Stimulated activated CD8-positive, alpha-beta memory T cell treated with anti-CD3 and anti-CD28 coated beads, Interleukin-4, amount 100 ng/mL, for 4 hours (primary cell): ENCODE data around the gene CACHD1.
"Not testable (repeated sequence)": the region's sequence is repeated elsewhere in the genome, so short reads cannot be mapped to it uniquely, and the experiment has no call there.

Source experiments
- DNase-seq, 2 donors: peaks; one replicate each; pipeline ENCODE4 v3.0.0-alpha.2; 2020; ENCODE audit warnings: low read depth in 2 of 2, low spot score in 1 of 2

CACHD1 gene

DNA sequence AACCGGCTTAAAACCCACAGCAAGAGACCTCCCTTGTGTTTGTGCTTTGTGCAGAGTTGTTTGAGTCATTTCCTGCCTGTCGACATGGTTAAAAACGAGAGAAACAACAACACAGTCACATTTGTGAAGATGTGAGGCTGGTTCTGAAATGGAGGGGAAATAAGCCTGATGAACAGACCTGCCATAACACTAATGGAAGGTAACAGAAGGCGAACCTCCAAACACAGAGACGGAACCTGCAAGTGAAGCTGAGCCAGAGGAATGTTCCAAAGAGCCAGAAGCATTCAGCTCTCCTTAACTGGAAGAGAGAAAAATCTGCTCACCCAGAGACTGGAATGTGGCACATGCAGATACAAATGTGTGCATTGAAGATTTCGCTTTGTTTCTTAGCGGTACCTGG lies 221.7 kb downstream of the CACHD1 start:
- no peak for DNase-seq

DNA sequence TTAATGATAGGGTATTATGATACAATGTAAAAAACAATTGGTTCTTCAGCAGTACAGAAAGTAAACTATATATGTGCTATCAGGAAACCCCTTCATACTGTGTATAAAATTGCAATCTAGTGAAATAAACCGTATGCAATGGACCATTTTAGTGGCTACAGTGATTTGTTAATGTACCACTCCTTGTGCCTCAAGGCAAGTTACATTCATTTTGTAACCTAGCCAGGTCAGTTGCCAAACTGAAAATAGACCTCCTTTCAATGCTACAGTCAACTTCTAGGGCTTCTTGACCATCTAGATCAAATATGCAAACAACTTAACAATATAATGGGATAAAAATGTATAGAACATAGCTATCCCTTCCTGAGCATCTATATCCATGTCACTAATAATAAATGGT lies 223.0 kb downstream of the CACHD1 start:
- DNase-seq: no peak

DNA sequence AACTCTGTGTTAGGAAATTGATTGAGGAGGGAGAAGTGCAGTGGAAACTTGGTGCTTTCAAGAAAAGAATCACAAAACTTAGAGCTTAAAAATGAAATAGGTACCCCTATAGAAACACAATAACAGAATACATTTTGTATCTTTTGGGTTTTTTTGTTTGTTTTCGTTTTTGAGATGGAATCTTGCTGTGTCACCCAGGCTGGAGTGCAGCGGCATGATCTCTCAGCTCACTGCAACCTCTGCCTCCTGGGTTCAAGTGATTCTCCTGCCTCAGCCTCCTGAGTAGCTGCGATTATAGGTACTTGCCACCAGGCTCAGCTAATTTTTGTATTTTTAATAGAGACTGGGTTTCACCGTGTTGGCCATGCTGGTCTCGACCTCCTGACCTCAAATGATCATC lies 223.5 kb downstream of the CACHD1 start:
- no peak for DNase-seq

DNA sequence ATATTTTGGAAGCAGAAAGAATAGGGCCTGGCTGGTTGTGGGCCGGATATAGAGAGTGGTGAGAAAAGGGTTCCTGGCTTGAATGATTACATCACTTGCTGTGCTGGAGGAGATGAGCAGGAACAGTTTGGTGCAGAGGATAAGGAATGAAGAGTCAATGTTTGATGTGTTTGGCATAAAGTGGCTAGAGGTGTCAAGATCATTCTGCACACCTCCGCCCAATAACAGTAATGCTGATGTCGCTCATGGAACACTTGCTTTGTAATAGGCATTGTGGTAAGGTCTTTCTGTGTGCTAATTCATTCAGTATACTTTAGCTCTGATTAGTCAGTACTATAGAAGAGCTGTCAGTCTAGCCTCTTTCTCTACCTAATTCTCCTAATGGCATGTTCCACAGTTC lies 226.9 kb downstream of the CACHD1 start:
- DNase-seq: no peak

DNA sequence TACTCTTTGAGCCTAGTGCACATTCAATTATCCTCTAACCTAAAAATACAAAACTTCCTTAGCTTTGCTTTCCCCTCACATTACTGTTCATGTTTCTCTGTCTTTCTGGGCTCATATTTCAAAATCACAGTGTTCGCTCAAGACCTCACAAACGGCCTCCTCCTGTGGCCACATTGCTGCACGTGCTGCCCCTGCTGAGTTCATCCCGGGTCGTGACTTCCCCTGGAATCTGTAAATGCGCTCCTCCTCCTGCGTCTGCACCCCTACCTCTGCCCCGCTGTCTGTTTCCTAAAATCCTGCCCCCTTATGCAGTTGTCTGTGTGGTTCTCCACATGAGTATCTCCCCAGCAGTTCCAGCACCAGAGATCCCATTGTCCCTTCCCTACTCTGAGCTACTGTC lies 229.4 kb downstream of the CACHD1 start:
- no peak for DNase-seq

DNA sequence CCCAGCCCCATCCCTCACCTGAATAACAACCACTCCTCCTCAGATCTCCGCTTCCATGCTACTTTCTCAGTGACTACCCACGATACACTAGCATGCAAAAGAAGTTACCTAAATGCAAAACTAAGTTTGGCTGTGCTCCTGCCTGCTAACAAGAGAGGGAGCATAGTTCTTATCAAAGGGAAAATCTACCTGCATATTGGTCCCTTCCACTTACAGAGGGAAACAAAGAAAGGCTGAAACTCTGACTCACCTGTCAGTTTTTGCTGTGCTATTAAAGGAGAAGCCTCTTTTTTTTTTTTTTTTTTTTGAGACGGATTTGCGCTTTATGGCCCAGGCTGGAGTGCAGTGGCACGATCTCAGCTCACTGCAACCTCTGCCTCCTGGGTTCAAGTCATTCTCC lies 231.1 kb downstream of the CACHD1 start:
- DNase-seq: no peak

DNA sequence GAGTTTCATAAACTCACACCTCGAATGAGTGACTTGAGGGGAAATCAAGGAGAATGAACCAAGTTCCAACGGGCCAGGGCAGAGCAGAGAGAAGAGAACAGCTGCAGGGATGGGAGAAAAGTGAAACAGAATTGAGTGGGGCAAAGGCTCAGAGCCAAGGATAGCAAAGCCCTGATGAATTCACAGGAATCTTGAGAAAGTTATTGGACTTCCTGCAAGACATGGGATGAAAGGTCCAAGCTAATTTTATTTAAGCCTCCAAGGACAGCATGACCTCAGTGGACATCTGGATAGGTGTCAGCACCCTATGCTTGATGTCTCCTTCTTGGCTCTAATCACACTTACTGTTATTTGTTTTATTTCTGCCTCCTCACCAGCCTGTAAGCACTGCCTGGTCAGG lies 232.0 kb downstream of the CACHD1 start:
- no peak for DNase-seq

DNA sequence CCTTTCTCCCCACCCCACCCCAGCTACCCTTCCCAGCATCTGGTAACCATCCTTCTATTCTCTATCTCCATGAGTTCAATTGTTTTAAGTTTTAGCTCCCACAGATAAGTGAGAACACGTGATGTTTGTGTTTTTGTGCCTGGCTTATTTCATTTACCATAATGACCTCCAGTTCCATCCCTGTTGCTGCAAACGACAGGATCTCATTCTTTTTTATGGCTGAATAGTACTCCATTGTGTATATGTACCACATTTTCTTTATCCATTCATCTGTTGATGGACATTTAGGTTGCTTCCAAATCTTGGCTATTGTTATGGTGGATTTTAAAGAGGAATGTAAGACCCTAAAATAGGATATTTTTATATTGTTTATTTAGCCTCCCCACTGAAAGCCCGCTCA lies 232.7 kb downstream of the CACHD1 start:
- DNase-seq: not testable (repeated sequence)

DNA sequence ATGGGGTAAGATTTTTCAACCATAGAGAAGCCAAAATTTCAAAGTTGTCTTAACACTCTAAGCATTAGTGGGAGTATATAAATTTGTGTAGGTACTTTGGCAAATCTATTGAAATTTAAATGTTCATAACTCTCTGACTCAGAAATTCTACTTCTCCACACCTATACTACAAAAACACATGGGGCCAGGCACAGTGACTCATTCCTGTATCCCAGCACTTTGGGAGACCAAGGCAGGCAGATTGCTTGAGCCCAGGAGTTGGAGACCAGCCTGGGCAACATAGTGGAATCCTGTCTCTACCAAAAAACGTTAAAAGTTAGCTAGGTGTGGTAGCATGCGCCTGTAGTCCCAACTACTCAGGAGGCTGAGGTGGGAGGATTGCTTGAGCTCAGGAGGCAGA lies 233.7 kb downstream of the CACHD1 start:
- DNase-seq: no peak

DNA sequence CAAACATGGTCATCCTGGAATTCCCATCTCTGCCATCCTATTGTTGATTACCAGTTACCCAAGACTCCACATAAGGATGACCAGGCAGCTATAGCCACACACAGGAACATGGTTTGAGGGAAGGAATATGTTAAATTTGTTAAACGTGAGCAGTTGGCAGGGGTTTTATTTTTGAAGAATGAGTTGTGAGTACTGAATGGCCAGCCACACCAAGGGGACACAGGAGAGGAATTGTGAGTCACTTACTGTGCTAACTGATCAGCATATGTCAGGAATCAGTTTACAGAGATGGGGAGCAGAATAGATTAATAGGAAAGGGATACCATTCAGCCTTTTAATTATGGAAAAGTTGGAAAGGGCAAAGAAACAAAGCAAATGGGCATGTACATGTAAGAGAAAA lies 235.7 kb downstream of the CACHD1 start:
- DNase-seq: no peak

DNA sequence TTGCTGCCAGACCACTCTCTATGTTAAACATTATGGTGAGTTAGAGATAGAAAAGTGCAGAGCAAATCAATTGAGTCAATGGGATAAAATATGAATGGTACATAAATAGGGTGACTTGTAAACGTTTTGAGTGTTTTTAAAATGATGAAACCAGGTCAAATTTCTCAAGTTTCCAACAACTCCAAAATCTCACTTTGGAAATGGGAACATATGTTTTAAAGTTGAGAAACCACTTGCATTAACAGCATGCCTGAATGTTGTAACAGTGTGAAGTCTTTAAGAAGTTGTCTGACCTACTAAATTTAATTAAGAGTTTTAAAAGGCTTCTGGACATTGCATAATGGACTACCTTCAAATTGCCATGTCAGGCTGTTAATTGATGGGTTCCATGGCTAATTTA lies 241.3 kb downstream of the CACHD1 start:
- no peak for DNase-seq

DNA sequence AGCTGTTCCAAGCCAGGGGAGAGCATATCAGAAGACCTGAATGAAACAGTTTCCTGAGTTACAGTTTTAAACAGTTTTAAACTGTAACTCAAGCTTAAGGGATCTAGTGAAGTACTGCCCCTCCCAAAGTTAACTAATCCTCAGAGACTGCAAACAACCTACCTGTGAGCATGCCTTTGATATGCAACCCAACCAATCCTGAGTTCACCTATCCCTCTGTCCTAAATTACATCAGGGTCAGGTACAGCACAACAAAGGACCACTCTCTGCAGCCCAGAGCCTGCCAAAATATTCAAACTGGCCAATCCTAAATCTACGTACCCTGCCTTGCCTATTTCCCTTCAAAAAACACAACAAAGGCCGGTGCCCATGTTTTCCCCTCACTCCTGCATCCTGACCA lies 242.1 kb downstream of the CACHD1 start:
- DNase-seq: no peak

DNA sequence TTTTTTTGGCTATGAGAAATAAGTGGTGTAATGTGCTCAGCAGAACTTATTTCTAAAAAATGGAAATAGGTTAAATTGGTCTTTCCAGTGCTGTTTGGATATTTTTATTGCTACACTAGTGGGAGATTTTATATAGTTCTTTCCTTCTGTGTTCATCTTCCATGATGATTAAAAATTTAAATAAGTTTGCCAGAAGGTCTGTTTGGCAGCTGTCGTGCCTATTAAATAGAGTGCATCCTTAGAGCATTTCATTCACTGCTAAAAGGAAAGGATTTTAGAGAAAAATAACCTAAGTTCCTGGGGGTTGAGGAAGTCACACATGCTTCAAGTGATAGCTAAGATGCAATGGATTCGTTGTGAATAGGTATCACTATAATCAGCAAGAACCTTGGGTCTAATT lies 245.3 kb downstream of the CACHD1 start:
- DNase-seq: no peak

DNA sequence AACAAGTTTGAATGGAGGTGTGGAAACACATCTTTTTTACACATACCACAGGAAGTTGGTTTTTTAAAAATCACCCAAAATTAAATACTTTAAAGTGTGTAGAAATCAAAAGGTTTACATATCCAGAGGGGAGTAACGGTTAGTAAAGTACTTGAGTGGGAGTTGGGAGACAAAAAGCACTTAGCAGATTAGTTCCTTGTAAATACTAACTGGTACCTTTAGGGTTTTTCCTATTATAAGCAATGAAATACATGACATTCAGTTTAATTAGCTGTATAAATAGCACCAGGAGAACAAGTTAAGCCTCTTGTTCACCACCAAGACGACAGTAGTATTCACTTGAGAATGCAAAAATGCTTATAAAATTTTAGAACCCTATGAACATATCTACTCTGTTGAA lies 251.2 kb downstream of the CACHD1 start:
- DNase-seq: no peak

DNA sequence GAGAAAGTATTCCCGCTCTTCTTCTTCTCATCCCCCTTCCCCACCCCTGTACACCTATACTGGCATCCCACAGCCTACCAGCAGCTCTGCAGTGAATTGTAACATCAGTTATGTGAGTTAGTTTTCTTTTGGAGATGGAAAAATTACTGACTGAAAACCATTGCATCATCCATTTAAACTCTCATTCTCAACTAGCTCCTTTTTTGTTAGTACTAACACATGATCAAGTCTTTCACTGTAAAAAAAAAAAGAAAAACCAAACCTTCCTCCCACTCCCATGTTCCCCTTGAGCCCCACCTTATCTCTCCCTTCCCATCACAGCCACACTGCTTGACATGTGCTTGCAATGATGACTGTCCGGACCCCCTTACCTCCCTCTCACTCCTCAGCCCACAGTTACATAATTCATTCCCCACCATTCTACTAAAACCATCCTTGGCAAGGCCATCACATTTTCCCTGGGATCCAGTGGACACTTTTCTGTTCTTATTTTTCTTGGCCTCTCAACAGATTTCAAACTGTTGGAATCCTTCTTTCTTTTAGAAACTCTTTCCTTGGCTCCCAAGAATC lies 251.7 kb downstream of the CACHD1 start:
- DNase-seq: no peak

DNA sequence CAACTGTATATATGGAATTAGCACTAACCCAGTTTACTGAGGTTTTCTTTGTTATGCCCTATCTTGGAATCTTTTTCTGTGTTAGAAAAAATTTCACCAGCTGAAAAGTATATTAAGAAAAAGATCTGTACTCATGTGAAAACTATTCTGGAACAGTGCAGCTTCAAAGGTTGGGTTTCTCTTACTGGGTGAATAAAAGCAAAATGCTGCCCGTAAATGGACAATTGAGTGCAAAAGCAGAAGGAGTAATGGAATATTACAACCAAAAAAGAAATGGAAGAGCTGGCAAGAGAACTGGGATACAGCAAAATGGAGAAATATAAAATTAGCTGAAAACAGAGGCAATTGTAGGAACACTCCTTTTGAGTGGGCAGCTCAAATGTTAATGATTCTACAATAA lies 257.9 kb downstream of the CACHD1 start:
- no peak for DNase-seq

DNA sequence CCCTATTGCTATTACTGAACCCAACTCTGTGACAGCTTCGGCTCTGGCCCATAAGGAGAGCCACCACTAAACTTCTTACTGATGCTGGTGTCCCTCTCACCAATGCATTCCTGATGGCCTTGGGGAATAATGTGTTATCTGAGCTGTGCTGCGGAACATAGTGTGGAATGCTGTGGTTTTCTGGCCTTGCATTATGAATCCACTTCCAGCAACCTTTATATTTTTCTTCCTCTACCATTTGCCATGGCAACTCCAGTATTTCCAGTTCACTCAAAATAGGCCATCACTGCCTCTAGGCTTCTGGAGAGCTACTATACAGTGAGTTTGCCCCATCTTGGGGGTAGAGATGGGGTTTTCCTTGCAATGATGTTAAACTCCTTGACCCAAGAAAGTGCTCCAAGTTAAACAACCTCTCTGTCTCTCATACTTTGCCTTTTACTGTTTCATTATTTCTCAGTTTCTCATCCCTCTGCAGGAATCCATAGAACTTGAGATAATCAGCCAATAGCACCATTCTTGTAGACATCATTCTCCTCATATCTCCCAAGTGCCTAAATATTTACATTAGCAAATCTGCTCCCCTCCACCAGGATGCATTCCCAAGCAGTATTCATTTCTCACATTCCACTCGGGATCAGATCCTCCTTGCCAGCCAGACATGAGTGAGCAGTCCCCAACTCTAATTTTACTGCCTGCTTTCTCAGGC lies 263.8 kb downstream of the CACHD1 start:
- DNase-seq: no peak

DNA sequence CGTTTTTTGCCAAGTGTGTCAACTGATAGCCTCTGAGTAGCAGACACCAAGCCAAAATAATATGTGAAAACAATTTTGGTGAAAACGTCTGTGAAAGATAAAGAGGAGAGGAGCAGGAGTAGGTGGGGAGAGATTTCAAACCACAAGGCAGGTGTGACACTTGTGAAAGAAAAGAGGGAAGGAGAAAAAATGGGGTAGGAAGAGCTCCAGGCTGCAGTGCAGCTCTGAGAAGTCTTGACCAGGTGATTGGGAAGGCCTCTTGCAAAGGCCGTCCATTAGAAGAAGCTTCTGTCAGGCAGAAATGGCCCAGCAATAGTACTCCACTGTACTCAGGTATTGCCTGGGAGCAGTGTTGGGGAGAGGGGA lies 264.3 kb downstream of the CACHD1 start:
- no peak for DNase-seq

DNA sequence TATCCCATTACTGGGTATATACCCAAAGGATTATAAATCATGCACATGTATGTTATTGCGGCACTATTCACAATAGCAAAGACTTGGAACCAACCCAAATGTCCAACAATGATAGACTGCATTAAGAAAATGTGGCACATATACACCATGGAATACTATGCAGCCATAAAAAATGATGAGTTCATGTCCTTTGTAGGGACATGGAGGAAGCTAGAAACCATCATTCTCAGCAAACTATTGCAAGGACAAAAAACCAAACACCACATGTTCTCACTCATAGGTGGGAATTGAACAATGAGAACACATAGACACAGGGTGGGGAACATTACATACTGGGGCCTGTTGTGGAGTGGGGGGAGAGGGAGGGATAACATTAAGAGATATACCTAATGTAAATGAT lies 270.8 kb downstream of the CACHD1 start:
- not testable (repeated sequence) for DNase-seq
